Esophagus muscularis mucosa (tissue), 4 donors: Measurements from ENCODE around the gene C1GALT1C1. TPM values are rescaled to one million over a fixed set of nuclear protein-coding genes. Genes with fewer than 3 reads are reported as not detected.
A peak's percentile ranks its signal among the peaks of the same experiment; 100 is the strongest.

ENCODE experiments used
- DNase-seq: peaks from one replicate; pipeline ENCODE4 v3.0.0-alpha.2; 2017; ENCODE audit errors: extremely low spot score
- H3K27ac ChIP-seq, 4 donors: fragments of 200-600 bp; sonication (generic); replicated peaks in 1 of 4; 1 replicate in 3 of 4; 2 replicates in 1 of 4; pipeline ENCODE4 v1.5.1; 2016 to 2019; ENCODE audit warnings: mild to moderate bottlenecking in 1 of 4
- H3K27me3 ChIP-seq, 4 donors: fragments of 200-600 bp; sonication (generic); one replicate each; pipeline versions ENCODE4 v1.5.1 to v1.6.0; 2016 to 2019
- H3K36me3 ChIP-seq, 4 donors: fragments of 200-600 bp; sonication (generic); one replicate each; pipeline ENCODE4 v1.5.1; 2016 to 2019
- H3K4me1 ChIP-seq, 4 donors: fragments of 200-600 bp; sonication (generic); one replicate each; pipeline ENCODE4 v1.5.1; 2016 to 2019
- H3K4me3 ChIP-seq, 4 donors: fragments of 200-600 bp; sonication (generic); 1 replicate in 2 of 4; 2 replicates in 2 of 4; pipeline ENCODE4 v1.5.1; 2016 to 2019; ENCODE audit warnings: mild to moderate bottlenecking in 4 of 4, moderate library complexity in 1 of 4
- H3K9me3 ChIP-seq, 4 donors: fragments of 200-600 bp; sonication (generic); 1 replicate in 3 of 4; 2 replicates in 1 of 4; pipeline ENCODE4 v1.5.1; 2016 to 2019
- EP300 ChIP-seq: sonication (generic); formaldehyde crosslinking; IDR thresholded peaks from one replicate; pipeline ENCODE4 v1.6.1; 2017; ENCODE audit warnings: antibody characterized with exemption
- POLR2A ChIP-seq: fragments of 450-650 bp; IDR thresholded peaks from one replicate; pipeline ENCODE4 v1.6.1; 2017; ENCODE audit warnings: antibody characterized with exemption, moderate library complexity, mild to moderate bottlenecking, low read depth
- POLR2AphosphoS5 ChIP-seq, 2 donors: sonication (generic); formaldehyde crosslinking; IDR thresholded peaks; one replicate each; pipeline ENCODE4 v1.6.1; 2017; ENCODE audit warnings: antibody characterized with exemption in 2 of 2
- WGBS: methylation state at CpG from one replicate; pipeline ENCODE4 v1.1.5; 2018; 5-methylcytosine and 5-hydroxymethylcytosine counted together
- intact Hi-C: fragments of 100-400 bp; cut with DNase I; formaldehyde crosslinking; loops from one replicate; pipeline ENCODE4 v1.15.1; 2023
- total RNA-seq, 4 donors: library from RNA; depleted of rRNA; stranded (reverse); fragments of >200 nt; gene quantifications; one replicate each; pipeline versions ENCODE4 v1.1.0 to v1.2.1, GENCODE V29; 2016
- TF ChIP-seq, protein P1 (sequence below), 3 experiments: fragments of 200-600 bp in 2 of 3; fragments of 450-650 bp in 1 of 3; sonication (generic) in 2 of 3; IDR thresholded peaks; one replicate each; pipeline ENCODE4 v1.5.1; 2017 to 2019; ENCODE audit warnings: antibody characterized with exemption in 3 of 3, mild to moderate bottlenecking in 2 of 3, moderate library complexity in 1 of 3

C1GALT1C1 gene
- total RNA-seq: 10 to 100 TPM; 18.6 to 21.4 (median 20.4) TPM

GRCh38 chrX:120629667-120630537 lies at the start of gene C1GALT1C1:
Gene C1GALT1C1, minus strand, starts transcription at chrX:120630054. Its CDS starts 2,888 bp downstream, at chrX:120627166.
- Histone ChIP-seq H3K9me3 (no peaks in the 10 kb centered on the region), H3K27me3 (no peaks in the 10 kb centered on the region), H3K4me1 (peaks cover 6 to 14% (median 11%) of the 10 kb centered on the region in 4 donors), H3K36me3 (no peaks in the 10 kb centered on the region), H3K4me3 (peak within 1 kb of the TSS; percentile 63 to 73 (median 68)), H3K27ac (peak within 1 kb of the TSS; percentile 87 to 89 (median 88))
- TF ChIP-seq POLR2A (no peak), POLR2AphosphoS5 (IDR thresholded peaks at IDR 0.05) (peak; percentile 77 to 88)
- WGBS: 44% methylated on average over 29 of the region's 68 CpGs
- intact Hi-C loops: no loop called here
- DNase-seq: peak; percentile 97

DNA sequence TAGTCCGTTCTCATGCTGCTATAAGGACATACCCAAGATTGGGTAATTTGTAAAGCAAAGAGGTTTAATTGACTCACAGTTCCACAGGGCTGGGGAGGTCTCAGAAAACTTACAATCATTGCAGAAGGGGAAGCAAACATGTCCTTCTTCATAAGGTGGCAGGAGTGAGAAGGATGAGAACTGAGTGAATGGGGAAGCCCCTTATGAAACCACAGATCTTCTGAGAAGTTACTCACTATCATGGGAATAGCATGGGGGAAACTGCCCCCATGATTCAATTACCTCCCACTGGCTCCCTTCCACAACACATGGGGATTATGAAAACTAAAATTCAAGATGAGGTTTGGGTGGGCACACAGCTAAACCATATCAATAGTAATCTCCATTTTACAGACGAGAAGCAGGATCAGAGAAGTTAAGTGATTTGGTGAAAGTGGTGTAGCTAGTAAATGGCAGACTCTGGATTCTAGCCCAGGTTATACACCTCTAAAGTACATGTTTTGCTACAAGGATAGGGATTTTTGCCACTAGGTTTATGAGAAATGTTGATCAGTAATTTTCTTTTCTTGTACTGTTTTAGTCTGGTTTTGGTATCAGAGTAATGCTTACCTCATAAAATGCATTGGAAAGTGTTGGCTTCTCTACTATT lies 47.3 kb upstream of the C1GALT1C1 start:
- Histone ChIP-seq H3K9me3 (no peaks in the 10 kb centered on the region), H3K36me3 (no peaks in the 10 kb centered on the region), H3K27me3 (no peaks in the 10 kb centered on the region), H3K27ac (no peak overlapping the region), H3K4me3 (no peak overlapping the region), H3K4me1 (peaks cover 0 to 4% (median 0%) of the 10 kb centered on the region in 4 donors)
- 61% methylated on average over 2 of the region's 2 CpGs for WGBS
- no peak for TF ChIP-seq EP300
- TF ChIP-seq POLR2AphosphoS5 (IDR thresholded peaks at IDR 0.05): no peak
- TF ChIP-seq POLR2A: no peak
- TF ChIP-seq, protein P1, sequence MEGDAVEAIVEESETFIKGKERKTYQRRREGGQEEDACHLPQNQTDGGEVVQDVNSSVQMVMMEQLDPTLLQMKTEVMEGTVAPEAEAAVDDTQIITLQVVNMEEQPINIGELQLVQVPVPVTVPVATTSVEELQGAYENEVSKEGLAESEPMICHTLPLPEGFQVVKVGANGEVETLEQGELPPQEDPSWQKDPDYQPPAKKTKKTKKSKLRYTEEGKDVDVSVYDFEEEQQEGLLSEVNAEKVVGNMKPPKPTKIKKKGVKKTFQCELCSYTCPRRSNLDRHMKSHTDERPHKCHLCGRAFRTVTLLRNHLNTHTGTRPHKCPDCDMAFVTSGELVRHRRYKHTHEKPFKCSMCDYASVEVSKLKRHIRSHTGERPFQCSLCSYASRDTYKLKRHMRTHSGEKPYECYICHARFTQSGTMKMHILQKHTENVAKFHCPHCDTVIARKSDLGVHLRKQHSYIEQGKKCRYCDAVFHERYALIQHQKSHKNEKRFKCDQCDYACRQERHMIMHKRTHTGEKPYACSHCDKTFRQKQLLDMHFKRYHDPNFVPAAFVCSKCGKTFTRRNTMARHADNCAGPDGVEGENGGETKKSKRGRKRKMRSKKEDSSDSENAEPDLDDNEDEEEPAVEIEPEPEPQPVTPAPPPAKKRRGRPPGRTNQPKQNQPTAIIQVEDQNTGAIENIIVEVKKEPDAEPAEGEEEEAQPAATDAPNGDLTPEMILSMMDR (IDR thresholded peaks at IDR 0.05): no peak
- DNase-seq: no peak
- intact Hi-C loops: no loop called here

DNA sequence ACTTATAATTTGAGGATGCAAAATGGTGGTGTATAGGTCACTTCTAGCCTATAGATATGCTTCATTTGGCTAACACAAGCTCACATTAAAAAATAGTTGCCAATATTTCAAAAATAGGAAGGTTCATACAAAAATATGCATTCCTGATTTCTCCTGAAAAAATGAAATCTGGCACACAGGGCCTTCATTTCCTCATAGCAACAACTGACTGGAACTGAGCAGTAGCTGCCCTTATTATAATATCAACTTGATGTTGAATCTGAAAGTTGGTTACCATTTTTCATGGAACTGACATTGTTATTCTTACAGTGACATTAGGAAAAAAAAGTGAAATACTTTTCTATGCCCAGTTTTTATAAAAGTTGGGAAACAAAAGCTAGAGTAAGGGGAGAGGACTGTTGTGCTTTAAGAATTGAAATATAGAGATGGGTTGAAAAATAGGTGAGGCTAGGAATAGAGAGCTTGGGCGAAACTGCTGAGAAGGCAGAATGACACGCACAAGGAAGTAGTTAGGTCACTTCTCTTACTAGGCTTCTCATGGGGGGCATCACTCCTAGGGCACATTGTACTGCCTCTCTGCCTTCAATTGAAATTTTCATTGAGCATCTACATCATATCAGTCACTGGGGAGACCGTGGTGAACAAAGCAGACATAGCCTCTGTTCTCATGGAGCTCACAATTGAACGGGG lies 43.1 kb upstream of the C1GALT1C1 start:
- intact Hi-C loops: no loop called here
- Histone ChIP-seq H3K4me3 (no peak overlapping the region), H3K27me3 (no peaks in the 10 kb centered on the region), H3K36me3 (no peaks in the 10 kb centered on the region), H3K4me1 (peaks cover 0 to 4% (median 0%) of the 10 kb centered on the region in 4 donors), H3K9me3 (no peaks in the 10 kb centered on the region), H3K27ac (peak overlapping the region in 3 of 4 donors; percentile 35 to 62 (median 36))
- WGBS: 74% methylated on average over 4 of the region's 4 CpGs
- no peak for DNase-seq
- TF ChIP-seq POLR2A: no peak
- TF ChIP-seq, protein P1 (IDR thresholded peaks at IDR 0.05): no peak
- TF ChIP-seq EP300: no peak
- no peak for TF ChIP-seq POLR2AphosphoS5 (IDR thresholded peaks at IDR 0.05)

GRCh38 chrX:120672389-120672788 lies 42.5 kb upstream of the C1GALT1C1 start:
- TF ChIP-seq POLR2A (no peak), EP300 (no peak), POLR2AphosphoS5 (IDR thresholded peaks at IDR 0.05) (peak in 1 of 2 donors; percentile 48)
- TF ChIP-seq, protein P1 (IDR thresholded peaks at IDR 0.05): no peak
- Histone ChIP-seq H3K27ac (peak overlapping the region in 2 of 4 donors; percentile 35 to 63), H3K4me3 (no peak overlapping the region), H3K4me1 (peaks cover 0 to 4% (median 0%) of the 10 kb centered on the region in 4 donors), H3K36me3 (no peaks in the 10 kb centered on the region), H3K27me3 (no peaks in the 10 kb centered on the region), H3K9me3 (no peaks in the 10 kb centered on the region)
- 42% methylated on average over 3 of the region's 3 CpGs for WGBS
- no peak for DNase-seq
- intact Hi-C loops: no loop called here
